ENCODE measurements around the gene LRRC51.
A peak's percentile ranks its signal among the peaks of the same experiment; 100 is the strongest.

Gene LRRC51

GRCh38 chr11:72070491-72070890, 10.2 kb upstream of the LRRC51 start:
- peak; percentile 35 for DNase-seq

- DNase-seq = peak; percentile 88
Observed at GRCh38 chr11:72072348-72072747, 8.3 kb upstream of the LRRC51 start.

GRCh38 chr11:72075109-72075508, 5.5 kb upstream of the LRRC51 start:
- peak; percentile 42 for DNase-seq

GRCh38 chr11:72075756-72076155, 4.9 kb upstream of the LRRC51 start:
- no peak for DNase-seq

GRCh38 chr11:72078477-72078876, 2.2 kb upstream of the LRRC51 start:
- DNase-seq = peak; percentile 17

GRCh38 chr11:72079819-72080325, 778 bp upstream of the LRRC51 start:
- DNase-seq = peak; percentile 46

- DNase-seq = no peak
Observed at GRCh38 chr11:72081184-72081644, 564 bp downstream of the LRRC51 start.

GRCh38 chr11:72081821-72082453, 1.3 kb downstream of the LRRC51 start:
- DNase-seq = peak; percentile 43

GRCh38 chr11:72083414-72083813, 2.8 kb downstream of the LRRC51 start:
- DNase-seq = no peak

GRCh38 chr11:72084076-72084475, 3.4 kb downstream of the LRRC51 start:
- DNase-seq = no peak

- no peak for DNase-seq
Observed at GRCh38 chr11:72084965-72085364, 4.3 kb downstream of the LRRC51 start.

- DNase-seq = no peak
Observed at GRCh38 chr11:72085621-72086351, 5.1 kb downstream of the LRRC51 start.

GRCh38 chr11:72088076-72088808, 7.6 kb downstream of the LRRC51 start:
- no peak for DNase-seq

GRCh38 chr11:72091292-72091691, 10.6 kb downstream of the LRRC51 start:
- peak; percentile 87 for DNase-seq

- no peak for DNase-seq
Observed at GRCh38 chr11:72098741-72099140, 18.1 kb downstream of the LRRC51 start.

- DNase-seq = no peak
Observed at GRCh38 chr11:72100009-72100408, 19.4 kb downstream of the LRRC51 start.

GRCh38 chr11:72100462-72100861, 19.8 kb downstream of the LRRC51 start:
- DNase-seq = no peak

GRCh38 chr11:72102162-72102561, 21.5 kb downstream of the LRRC51 start:
- no peak for DNase-seq

GRCh38 chr11:72102631-72102945, 21.9 kb downstream of the LRRC51 start:
- no peak for DNase-seq

GRCh38 chr11:72102946-72103753, 22.5 kb downstream of the LRRC51 start, which contains the start of gene LAMTOR1:
LAMTOR1 (minus strand) TSS chr11:72103297; CDS start chr11:72103224, 73 bp downstream.
- DNase-seq = peak; percentile 99

- no peak for DNase-seq
Observed at GRCh38 chr11:72103754-72104167, 23.1 kb downstream of the LRRC51 start.

- no peak for DNase-seq
Observed at GRCh38 chr11:72105888-72106287, 25.2 kb downstream of the LRRC51 start, which contains the start of gene TOMT. TOMT (plus strand) TSS chr11:72105924; CDS start chr11:72105952, 28 bp downstream.
